ENCODE results near the gene LCORL. TPM values are rescaled to one million over a fixed set of nuclear protein-coding genes. Genes with fewer than 3 reads are reported as not detected.

Gene LCORL
- 46.5 TPM for total RNA-seq
- 4.5 TPM for polyA plus RNA-seq

- H3K27ac ChIP-seq (ENCODE audit: low read depth): peak within 1 kb of the TSS; percentile 92
- no peaks in the 10 kb centered on the region for H3K4me1 ChIP-seq (ENCODE audit: insufficient read depth)
- WGBS: under 1% methylated on average over 70 of the region's 71 CpGs
- peak within 1 kb of the TSS; percentile 96 for H3K4me3 ChIP-seq (ENCODE audit: low read depth, low read length)
- H3K36me3 ChIP-seq (ENCODE audit: insufficient read depth): no peaks in the 10 kb centered on the region
- peak; percentile 93 for DNase-seq (ENCODE audit: extremely low spot score)
These were observed at the start of gene LCORL for GRCh38 chr4:18021720-18022571. LCORL (minus strand) TSS chr4:18021755; CDS start chr4:18021751, 4 bp downstream.

GRCh38 chr4:18069810-18070209, 48.3 kb upstream of the LCORL start:
- WGBS: 70% methylated on average over 4 of the region's 4 CpGs
- Histone ChIP-seq H3K4me3 (ENCODE audit: low read depth, low read length) (no peak overlapping the region), H3K36me3 (ENCODE audit: insufficient read depth) (no peaks in the 10 kb centered on the region), H3K27ac (ENCODE audit: low read depth) (no peak overlapping the region), H3K4me1 (ENCODE audit: insufficient read depth) (no peaks in the 10 kb centered on the region)
- no peak for DNase-seq (ENCODE audit: extremely low spot score)

- DNase-seq (ENCODE audit: extremely low spot score): no peak
- Histone ChIP-seq H3K27ac (ENCODE audit: low read depth) (no peak overlapping the region), H3K4me1 (ENCODE audit: insufficient read depth) (no peaks in the 10 kb centered on the region), H3K4me3 (ENCODE audit: low read depth, low read length) (no peak overlapping the region), H3K36me3 (ENCODE audit: insufficient read depth) (no peaks in the 10 kb centered on the region)
- WGBS: 84% methylated on average over 2 of the region's 2 CpGs
These were observed 45.5 kb upstream of the LCORL start for GRCh38 chr4:18067031-18067430.

GRCh38 chr4:18063079-18063478, 41.5 kb upstream of the LCORL start:
- no peak for DNase-seq (ENCODE audit: extremely low spot score)
- Histone ChIP-seq H3K4me3 (ENCODE audit: low read depth, low read length) (no peak overlapping the region), H3K27ac (ENCODE audit: low read depth) (no peak overlapping the region), H3K36me3 (ENCODE audit: insufficient read depth) (no peaks in the 10 kb centered on the region), H3K4me1 (ENCODE audit: insufficient read depth) (no peaks in the 10 kb centered on the region)

GRCh38 chr4:18057821-18058533, 36.4 kb upstream of the LCORL start:
- Histone ChIP-seq H3K4me3 (ENCODE audit: low read depth, low read length) (no peak overlapping the region), H3K27ac (ENCODE audit: low read depth) (no peak overlapping the region), H3K4me1 (ENCODE audit: insufficient read depth) (no peaks in the 10 kb centered on the region), H3K36me3 (ENCODE audit: insufficient read depth) (no peaks in the 10 kb centered on the region)
- 81% methylated on average over 2 of the region's 2 CpGs for WGBS
- no peak for DNase-seq (ENCODE audit: extremely low spot score)

GRCh38 chr4:18056030-18056429, 34.5 kb upstream of the LCORL start:
- Histone ChIP-seq H3K27ac (ENCODE audit: low read depth) (no peak overlapping the region), H3K36me3 (ENCODE audit: insufficient read depth) (no peaks in the 10 kb centered on the region), H3K4me3 (ENCODE audit: low read depth, low read length) (no peak overlapping the region), H3K4me1 (ENCODE audit: insufficient read depth) (no peaks in the 10 kb centered on the region)
- DNase-seq (ENCODE audit: extremely low spot score): no peak
- 79% methylated on average over 2 of the region's 2 CpGs for WGBS

- Histone ChIP-seq H3K36me3 (ENCODE audit: insufficient read depth) (no peaks in the 10 kb centered on the region), H3K27ac (ENCODE audit: low read depth) (no peak overlapping the region), H3K4me3 (ENCODE audit: low read depth, low read length) (no peak overlapping the region), H3K4me1 (ENCODE audit: insufficient read depth) (no peaks in the 10 kb centered on the region)
- DNase-seq (ENCODE audit: extremely low spot score): no peak
- WGBS: 88% methylated on average over 1 of the region's 1 CpG
These were observed 30.6 kb upstream of the LCORL start for GRCh38 chr4:18052158-18052557.

GRCh38 chr4:18051281-18051680, 29.7 kb upstream of the LCORL start:
- no peak overlapping the region for H3K4me3 ChIP-seq (ENCODE audit: low read depth, low read length)
- no peaks in the 10 kb centered on the region for H3K4me1 ChIP-seq (ENCODE audit: insufficient read depth)
- DNase-seq (ENCODE audit: extremely low spot score): no peak
- WGBS: 91% methylated on average over 2 of the region's 2 CpGs
- H3K36me3 ChIP-seq (ENCODE audit: insufficient read depth): no peaks in the 10 kb centered on the region
- no peak overlapping the region for H3K27ac ChIP-seq (ENCODE audit: low read depth)

GRCh38 chr4:18050448-18050847, 28.9 kb upstream of the LCORL start:
- 96% methylated on average over 6 of the region's 6 CpGs for WGBS
- Histone ChIP-seq H3K4me1 (ENCODE audit: insufficient read depth) (no peaks in the 10 kb centered on the region), H3K36me3 (ENCODE audit: insufficient read depth) (no peaks in the 10 kb centered on the region), H3K27ac (ENCODE audit: low read depth) (no peak overlapping the region), H3K4me3 (ENCODE audit: low read depth, low read length) (no peak overlapping the region)
- no peak for DNase-seq (ENCODE audit: extremely low spot score)

GRCh38 chr4:18049446-18049845, 27.9 kb upstream of the LCORL start:
- WGBS: 66% methylated on average over 3 of the region's 3 CpGs
- no peak for DNase-seq (ENCODE audit: extremely low spot score)
- H3K4me1 ChIP-seq (ENCODE audit: insufficient read depth): no peaks in the 10 kb centered on the region
- no peak overlapping the region for H3K4me3 ChIP-seq (ENCODE audit: low read depth, low read length)
- no peak overlapping the region for H3K27ac ChIP-seq (ENCODE audit: low read depth)
- no peaks in the 10 kb centered on the region for H3K36me3 ChIP-seq (ENCODE audit: insufficient read depth)

GRCh38 chr4:18042754-18043153, 21.2 kb upstream of the LCORL start:
- Histone ChIP-seq H3K36me3 (ENCODE audit: insufficient read depth) (no peaks in the 10 kb centered on the region), H3K27ac (ENCODE audit: low read depth) (no peak overlapping the region), H3K4me1 (ENCODE audit: insufficient read depth) (no peaks in the 10 kb centered on the region), H3K4me3 (ENCODE audit: low read depth, low read length) (no peak overlapping the region)
- WGBS: 57% methylated on average over 2 of the region's 2 CpGs
- DNase-seq (ENCODE audit: extremely low spot score): no peak

GRCh38 chr4:18042012-18042411, 20.5 kb upstream of the LCORL start:
- no peak overlapping the region for H3K4me3 ChIP-seq (ENCODE audit: low read depth, low read length)
- 98% methylated on average over 1 of the region's 1 CpG for WGBS
- DNase-seq (ENCODE audit: extremely low spot score): no peak
- no peaks in the 10 kb centered on the region for H3K4me1 ChIP-seq (ENCODE audit: insufficient read depth)
- H3K27ac ChIP-seq (ENCODE audit: low read depth): no peak overlapping the region
- no peaks in the 10 kb centered on the region for H3K36me3 ChIP-seq (ENCODE audit: insufficient read depth)

- Histone ChIP-seq H3K4me3 (ENCODE audit: low read depth, low read length) (no peak overlapping the region), H3K27ac (ENCODE audit: low read depth) (no peak overlapping the region), H3K4me1 (ENCODE audit: insufficient read depth) (no peaks in the 10 kb centered on the region), H3K36me3 (ENCODE audit: insufficient read depth) (no peaks in the 10 kb centered on the region)
- DNase-seq (ENCODE audit: extremely low spot score): no peak
- 76% methylated on average over 2 of the region's 2 CpGs for WGBS
These were observed 19.6 kb upstream of the LCORL start for GRCh38 chr4:18041114-18041513.

- DNase-seq (ENCODE audit: extremely low spot score): no peak
- H3K4me1 ChIP-seq (ENCODE audit: insufficient read depth): no peaks in the 10 kb centered on the region
- WGBS: 86% methylated on average over 2 of the region's 2 CpGs
- H3K36me3 ChIP-seq (ENCODE audit: insufficient read depth): no peaks in the 10 kb centered on the region
- no peak overlapping the region for H3K4me3 ChIP-seq (ENCODE audit: low read depth, low read length)
- H3K27ac ChIP-seq (ENCODE audit: low read depth): no peak overlapping the region
These were observed 17.6 kb upstream of the LCORL start for GRCh38 chr4:18039113-18039512.

All from urinary bladder (tissue), 4 donors.